Vagina (tissue), 2 donors: ENCODE measurements around the gene GYPC.

ENCODE experiments used
- POLR2AphosphoS5 ChIP-seq, 2 donors: sonication (generic); formaldehyde crosslinking; IDR thresholded peaks; one replicate each; pipeline ENCODE4 v1.9.0; 2017; ENCODE audit warnings: antibody characterized with exemption in 2 of 2, mild to moderate bottlenecking in 2 of 2, low read depth in 1 of 2; ENCODE audit not compliant: insufficient read depth in 1 of 2
- TF ChIP-seq, protein P1 (sequence below), 3 experiments: fragments of 450-650 bp in 2 of 3; fragments of 200-600 bp in 1 of 3; sonication (generic) in 1 of 3; IDR thresholded peaks; one replicate each; pipeline ENCODE4 v1.5.1; 2017 to 2019; ENCODE audit warnings: antibody characterized with exemption in 3 of 3, mild to moderate bottlenecking in 2 of 3, moderate library complexity in 2 of 3

DNA sequence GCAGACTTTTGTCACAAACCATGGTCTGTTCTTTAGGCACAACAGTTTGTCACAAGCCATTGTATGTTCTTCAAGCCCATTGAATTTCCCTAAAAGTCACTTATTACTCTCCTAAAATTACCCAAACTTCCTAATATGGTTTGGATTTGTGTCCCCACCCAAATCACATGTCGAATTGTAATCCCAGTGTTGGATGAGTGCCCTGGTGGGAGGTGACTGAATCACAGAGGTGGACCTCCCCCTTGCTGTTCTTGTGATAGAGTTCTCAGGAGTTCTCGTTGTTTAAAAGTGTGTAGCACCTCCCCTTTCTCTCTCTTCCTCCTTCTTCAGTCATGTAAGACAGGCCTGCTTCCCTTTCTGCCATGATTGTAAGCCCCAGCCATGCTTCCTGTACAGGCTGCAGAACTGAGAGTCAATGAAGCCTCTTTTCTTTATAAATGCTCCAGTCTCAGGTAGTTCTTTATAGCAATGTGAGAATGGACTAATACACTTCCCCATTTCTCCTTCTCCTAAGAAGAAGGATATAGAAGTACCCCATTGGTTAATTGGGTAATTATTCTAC, 11.2 kb upstream of the GYPC start:
- no peak for TF ChIP-seq POLR2AphosphoS5 (IDR thresholded peaks at IDR 0.05; ENCODE audit: insufficient read depth in 1 of 2, low read depth in 1 of 2)
- TF ChIP-seq, protein P1, sequence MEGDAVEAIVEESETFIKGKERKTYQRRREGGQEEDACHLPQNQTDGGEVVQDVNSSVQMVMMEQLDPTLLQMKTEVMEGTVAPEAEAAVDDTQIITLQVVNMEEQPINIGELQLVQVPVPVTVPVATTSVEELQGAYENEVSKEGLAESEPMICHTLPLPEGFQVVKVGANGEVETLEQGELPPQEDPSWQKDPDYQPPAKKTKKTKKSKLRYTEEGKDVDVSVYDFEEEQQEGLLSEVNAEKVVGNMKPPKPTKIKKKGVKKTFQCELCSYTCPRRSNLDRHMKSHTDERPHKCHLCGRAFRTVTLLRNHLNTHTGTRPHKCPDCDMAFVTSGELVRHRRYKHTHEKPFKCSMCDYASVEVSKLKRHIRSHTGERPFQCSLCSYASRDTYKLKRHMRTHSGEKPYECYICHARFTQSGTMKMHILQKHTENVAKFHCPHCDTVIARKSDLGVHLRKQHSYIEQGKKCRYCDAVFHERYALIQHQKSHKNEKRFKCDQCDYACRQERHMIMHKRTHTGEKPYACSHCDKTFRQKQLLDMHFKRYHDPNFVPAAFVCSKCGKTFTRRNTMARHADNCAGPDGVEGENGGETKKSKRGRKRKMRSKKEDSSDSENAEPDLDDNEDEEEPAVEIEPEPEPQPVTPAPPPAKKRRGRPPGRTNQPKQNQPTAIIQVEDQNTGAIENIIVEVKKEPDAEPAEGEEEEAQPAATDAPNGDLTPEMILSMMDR (IDR thresholded peaks at IDR 0.05), result no peak
